HG03060 (cell line): Measurements from ENCODE around the gene PARS2.

Experiments
- ATAC-seq: cut with Tn5 transposase; IDR thresholded peaks from one replicate; pipeline ENCODE4 v1.9.1; 2021; ENCODE audit warnings: low read depth, moderate number of reproducible peaks; ENCODE audit not compliant: unreplicated experiment

PARS2 gene

DNA sequence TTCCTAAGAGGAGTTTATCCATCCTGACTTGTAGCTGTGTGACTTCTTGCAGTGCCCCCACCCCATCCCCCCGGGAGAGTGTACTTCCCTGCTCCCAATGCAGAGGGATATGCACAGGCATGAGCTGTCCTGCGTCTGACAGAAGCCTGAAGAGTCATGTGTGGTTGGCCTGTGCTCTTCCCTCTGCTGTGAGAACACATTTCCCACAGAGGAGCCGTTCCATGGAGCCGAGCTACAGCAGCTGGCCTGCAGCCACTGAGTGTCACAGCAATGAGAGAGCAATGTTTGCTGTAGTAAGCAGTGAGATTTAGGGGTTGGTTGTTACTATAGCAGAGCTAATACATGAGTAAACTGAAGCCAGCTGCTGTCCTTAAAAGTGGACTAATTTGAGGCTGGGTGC, 22.0 kb downstream of the PARS2 start:
- no peak for ATAC-seq

DNA sequence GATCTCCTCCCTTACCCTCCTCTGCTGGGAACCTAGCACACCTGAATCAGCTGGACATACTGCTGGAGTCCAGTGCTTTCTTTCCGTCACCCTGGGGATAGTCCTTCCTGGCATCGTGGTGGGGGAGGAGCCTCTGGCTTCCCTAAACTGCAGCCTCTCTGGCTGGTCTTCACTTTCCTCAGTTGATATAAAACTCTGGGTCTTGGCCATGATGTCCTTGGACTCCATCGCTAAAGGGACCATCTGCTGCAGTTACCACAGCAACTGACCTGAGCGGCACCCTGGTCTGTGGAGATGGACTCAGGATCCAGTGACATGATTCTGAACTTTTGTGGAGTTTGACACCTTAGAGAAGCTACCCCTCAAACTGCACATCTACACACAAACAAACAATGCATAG, 22.8 kb downstream of the PARS2 start:
- no peak for ATAC-seq

DNA sequence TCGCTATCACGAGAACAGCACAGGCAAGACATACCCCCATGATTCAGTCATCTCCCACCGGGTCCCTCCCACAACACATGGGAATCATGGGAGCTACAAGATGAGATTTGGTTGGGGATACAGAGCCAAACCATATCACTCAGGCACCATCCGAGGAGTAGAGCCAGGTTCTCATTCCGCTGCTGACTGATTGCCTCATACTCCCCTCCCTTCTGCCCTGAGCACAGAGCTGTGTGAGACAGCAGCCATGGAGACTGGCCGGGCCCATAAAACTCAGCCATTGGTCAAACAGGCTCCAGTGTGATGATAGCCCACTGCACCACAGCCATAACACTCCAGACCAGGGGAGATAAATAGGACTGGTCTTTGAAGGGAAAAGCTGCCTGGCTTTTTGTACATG, 26.1 kb downstream of the PARS2 start:
- ATAC-seq: no peak

DNA sequence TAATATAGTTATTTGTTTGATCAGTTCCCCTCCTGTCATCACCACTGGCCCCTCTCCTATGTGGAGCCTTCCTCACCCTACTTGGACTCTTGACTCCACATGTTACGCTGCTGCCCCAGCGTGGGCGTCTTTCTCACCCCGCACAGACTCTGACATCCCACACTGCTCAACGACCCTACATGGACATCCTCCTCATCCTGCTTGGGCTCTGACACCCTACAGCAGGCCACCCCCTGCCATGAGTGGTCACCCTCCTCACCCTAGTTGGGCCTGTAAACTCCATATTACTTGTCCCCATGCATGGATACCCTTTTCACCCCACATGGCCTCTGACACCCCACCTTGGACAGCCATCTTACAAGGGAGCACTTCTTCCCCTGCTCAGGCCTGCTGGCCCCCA, 27.6 kb downstream of the PARS2 start:
- ATAC-seq: no peak

DNA sequence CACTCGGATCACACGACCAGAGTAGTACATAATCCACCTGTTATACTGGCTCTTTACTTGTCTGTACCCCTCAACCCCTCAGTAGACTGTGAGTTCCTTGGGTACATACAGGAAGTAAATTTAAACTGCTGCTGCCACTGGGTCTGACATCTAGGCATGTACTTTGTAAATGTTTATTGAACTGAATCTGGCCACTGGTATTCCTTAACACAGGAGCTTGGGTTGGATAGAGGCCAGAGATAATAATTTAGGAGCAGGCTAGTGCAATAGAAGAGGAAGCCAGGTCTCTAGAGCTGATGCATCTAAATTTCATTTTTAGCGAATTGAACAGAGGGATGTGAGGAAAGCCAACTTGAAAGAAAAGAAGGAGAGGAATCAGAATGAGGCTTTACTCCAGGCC, 36.3 kb downstream of the PARS2 start:
- ATAC-seq: no peak

DNA sequence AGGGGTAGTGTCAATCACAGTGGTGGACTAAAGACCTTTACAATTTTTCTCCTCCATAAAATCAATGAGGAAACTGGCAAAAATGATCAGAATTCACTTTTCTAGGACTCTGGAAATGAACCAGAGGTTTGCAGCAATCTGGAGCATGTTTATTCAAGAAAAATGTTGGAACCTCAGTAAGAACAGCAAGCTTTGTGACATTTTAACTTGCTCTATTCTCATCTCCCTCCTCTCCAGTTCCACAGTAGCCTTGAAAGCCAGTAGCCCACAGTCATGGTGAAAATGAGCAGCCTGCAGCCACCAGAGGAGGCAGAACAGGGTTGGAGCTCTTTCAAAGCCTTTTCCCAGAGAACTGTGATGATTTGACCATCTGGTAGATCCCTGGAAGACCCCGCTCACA, 39.6 kb downstream of the PARS2 start:
- ATAC-seq: no peak

DNA sequence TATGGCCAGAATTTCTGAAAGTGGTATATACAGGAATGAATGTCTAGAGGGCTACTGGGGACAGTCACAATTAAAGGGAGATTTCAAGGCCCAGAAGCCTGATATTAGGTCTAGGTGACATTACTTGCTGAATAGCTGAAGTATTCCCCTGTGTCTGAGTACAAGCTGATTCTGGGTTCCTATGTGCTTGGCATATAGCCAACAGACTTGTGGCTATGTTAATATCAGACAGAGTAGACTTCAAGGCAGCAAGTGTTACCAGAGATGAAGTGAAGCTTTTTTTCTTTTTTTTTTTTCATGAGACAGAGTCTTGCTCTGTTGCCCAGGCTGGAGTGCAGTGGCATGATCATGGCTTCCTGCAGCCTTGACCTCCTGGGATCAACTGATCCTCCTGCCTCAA, 40.3 kb downstream of the PARS2 start:
- no peak for ATAC-seq

DNA sequence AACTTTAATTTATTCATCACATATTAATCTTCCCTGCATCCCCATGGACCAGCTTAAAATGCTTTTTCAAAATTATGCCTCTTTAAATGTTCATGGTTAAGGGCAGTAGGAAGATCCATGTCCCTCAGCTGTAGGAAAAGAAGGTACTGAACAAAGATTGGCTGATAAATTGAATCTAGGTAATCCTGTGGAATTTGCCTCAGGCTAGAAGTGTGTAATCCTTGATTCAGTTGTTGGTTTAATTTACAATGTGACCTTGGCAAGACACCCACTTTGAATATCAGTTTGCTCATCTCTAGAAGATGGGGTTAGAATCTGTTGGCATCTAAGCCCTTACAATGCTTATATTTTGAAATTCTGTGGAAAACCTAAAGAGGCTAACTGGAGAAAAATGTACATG, 42.6 kb downstream of the PARS2 start:
- ATAC-seq: no peak

DNA sequence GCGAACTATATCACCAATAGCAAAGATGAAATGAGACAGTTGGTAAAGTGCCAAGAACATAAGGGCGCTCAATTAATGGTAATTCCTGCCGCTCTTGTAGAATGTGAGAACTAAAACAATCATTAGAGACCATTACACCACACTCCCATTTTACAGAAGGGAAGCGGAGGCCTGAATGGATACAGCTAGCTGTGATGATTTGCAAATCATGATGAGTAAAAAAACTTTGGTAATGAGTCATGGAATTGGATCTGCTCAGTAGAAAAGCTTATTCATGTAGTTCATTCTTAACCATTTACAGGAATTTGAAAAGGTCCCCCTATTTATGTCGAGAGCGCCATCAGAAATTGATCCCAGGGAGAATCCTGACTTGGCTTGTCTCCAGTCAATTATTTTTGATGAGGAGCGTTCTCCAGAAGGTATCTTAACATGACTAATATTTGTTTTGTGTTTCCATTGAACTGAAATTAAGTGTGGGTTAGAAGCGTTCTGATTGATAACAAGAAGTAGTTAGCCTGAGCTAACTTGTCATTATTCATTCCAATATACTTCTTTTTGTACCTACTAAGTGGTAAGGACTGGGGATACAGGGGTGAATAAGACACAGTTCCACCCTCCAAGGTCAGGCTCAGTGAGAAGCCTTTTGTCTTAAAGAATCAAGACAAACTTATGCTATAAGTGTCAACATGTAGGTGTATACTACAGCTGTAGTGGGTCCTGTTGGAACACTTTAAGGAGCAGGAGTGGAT, 47.9 kb downstream of the PARS2 start:
- ATAC-seq: peak; percentile 6

DNA sequence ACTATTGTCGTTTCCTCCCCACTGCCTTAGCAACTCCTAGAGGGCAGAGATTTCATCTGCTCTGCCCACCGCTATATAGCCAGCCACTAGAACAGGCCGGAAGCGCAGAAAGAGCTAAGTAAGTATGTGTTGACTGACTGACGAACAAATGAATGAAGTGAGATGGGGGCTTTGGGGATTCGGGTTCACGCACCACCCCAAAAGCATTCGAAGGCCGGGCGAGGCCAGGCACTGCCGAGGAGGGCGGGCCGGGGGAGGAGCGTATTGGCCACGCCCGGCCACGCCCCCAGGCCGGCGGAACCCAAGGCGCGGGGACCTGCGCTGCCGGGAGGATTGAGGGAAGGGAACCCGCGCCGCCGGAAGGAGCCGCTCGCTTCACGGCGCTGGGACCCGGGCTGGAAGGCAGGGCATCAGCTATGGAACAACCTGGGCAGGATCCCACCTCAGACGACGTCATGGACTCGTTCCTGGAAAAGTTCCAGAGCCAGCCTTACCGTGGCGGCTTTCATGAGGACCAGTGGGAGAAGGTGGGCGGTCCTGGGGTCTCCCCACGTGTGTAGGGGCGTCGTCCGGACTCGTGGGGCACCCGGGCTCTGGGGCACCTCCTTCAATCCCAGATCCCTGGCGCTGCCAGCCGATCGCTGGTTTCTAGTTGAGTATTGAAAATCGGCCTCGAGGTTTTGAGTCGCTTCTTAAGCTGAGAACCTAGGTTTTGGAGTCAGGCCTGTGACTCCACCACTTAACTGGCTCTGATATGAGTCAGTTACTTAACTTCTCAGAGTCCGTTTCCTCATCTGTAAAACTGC, 48.6 kb downstream of the PARS2 start, which contains the start of gene TTC4:
TTC4 (plus strand) TSS at position 369 of the 806 bp plus-strand sequence; CDS start at position 417, 48 bp downstream.
- peak; percentile 70 for ATAC-seq

DNA sequence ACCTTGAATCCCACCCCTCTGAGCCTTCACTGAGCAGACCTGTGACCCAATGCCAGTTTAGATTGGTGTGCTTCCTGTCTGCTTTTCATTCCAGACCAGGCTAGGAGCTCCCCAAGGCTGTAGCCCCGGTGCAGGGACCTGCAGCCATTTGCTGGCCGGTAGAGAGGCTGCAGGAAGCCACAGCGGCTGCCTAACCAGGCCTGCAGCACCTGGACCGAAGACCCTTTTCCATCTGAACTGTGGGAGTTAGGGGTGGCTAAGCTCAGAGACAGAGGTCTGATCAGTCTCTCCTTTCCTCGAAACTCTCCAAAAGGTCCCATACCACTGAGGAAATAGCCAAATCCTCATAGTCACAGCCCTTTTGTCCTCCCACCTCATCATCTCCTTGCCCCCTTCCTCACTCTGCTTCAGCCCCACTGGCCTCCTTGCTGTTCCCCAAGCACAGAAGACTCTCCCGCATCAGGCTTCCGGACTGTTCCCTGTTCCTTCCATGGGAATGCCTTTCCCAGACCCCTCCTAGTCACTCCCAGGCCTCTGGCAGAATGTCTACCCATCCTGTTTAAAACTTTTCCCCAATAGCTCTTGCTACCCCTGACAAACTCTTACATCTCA, 49.3 kb downstream of the PARS2 start:
- no peak for ATAC-seq

DNA sequence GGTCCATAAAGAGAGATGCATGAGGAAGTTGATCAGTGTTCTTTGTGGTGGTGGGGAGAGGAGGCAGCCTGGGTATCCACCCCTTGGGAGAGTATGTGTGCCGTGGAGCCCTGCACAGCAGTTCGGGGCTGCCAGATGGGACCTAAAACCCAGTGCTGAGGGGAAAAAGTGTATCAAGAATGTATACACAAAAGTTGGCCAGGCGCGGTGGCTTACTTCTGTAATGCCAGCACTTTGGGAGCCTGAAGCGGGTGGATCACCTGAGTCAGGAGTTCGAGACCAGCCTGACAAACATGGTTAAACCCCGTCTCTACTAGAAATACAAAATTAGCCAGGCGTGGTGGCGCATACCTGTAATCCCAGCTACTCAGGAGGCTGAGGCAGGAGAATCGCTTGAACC, 52.8 kb downstream of the PARS2 start:
- ATAC-seq: no peak

DNA sequence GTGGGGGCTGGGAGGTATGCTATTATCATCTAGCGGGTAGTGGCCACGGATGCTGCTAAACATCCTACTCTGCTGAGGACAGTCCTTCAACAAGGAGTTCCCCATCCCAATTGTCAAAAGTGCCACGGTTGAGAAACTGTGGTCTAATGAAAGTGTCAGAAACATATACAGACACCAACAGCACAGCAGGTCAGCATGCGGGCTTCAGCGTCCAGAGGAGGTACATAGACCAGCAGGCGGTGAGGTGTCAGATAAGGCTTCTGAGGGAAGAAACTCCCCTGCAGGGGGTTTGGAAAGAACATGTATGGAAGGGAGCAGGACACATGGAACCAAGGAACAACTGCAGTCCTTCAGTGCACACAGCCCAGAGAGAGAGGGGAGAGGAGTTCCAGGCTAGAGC, 53.5 kb downstream of the PARS2 start:
- no peak for ATAC-seq

DNA sequence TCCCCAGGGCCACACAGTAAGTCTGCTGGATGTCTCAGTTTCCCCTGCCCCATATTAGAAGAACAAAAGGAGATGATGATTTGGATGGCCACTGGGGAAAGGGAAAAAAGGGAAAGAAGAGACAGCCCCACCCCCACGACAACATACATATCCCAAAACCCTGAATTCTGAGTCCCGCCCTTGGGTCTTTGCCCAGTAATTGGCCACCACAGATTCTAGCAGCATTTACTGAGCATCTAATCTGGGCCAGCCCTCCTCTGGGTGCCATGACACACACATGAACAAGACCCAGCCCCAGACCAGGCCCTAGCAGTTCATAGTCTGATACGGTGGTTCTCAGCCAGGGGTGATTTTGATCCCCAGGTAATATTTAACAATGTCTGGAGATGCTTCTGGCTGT, 53.9 kb downstream of the PARS2 start:
- ATAC-seq: no peak

DNA sequence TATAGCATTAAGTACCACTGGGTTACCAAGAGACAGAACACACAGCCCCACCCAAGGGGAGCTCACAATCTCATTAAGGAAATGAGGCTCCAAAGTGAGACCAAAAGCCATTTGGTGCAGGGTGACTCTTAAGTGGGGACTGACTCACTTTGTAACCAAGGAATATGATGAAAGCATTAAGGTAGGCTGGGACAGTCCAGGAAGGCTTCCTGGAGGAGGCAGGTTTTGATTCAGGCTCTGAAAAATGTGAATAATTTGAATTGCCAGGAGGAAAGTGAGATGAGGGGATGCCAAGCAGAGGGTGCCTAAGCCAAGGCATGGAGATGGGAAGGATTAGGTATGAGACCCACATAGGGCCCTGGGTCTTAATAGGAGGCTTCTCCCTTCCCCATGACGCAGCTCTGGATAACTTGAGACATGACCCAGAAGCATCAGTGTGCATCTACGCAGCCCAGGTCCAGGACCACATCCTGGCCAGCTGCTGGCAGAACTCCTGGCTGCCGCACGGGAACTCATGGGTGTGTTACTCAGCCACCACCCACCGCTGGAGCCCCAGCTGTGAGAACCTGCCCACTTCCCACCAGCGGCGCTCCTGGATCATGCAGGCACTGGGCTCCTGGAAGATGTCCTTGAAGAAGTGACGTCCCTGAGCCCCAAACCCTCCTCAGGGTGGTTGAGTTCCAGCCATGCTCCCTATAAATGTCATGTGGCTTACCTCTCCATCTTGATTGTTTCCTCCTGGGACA, 54.6 kb downstream of the PARS2 start:
- ATAC-seq: no peak

DNA sequence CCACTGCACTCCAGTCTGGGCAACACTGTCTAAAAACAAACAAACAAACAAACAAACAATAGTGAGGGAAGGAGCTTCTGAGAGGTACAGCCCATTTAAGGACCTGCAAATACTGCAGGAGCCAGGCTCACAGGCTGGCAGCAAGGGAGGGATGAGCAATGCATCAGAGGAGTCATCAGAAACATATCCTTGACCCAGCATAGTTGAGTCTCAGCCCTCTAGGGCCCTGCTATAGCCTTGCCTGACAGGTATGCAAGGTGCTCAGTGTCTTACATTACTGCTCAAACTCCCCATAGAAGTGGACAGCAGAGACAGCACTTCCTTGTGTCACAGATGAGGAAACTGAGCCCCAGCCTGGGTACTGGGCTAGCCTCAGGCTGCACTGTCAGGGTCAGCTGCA, 55.9 kb downstream of the PARS2 start:
- no peak for ATAC-seq
